ENCODE measurements around the gene RNF157.

DNA sequence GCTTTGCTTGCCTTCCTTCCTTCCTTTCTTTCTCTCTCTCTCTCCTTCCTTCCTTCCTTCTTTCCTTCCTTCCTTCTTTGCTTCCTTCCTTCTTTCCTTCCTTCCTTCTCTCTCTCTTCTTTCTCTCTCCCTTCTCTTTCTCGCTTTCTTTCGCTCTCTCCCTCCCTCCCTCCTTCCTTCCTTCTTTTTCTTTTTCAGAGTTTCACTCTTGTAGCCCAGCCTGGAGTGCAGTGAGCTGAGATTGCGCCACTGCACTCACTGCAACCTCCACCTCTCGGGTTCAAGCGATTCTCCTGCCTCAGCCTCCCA, 117.1 kb downstream of the RNF157 start:
- TF ChIP-seq, protein P1, sequence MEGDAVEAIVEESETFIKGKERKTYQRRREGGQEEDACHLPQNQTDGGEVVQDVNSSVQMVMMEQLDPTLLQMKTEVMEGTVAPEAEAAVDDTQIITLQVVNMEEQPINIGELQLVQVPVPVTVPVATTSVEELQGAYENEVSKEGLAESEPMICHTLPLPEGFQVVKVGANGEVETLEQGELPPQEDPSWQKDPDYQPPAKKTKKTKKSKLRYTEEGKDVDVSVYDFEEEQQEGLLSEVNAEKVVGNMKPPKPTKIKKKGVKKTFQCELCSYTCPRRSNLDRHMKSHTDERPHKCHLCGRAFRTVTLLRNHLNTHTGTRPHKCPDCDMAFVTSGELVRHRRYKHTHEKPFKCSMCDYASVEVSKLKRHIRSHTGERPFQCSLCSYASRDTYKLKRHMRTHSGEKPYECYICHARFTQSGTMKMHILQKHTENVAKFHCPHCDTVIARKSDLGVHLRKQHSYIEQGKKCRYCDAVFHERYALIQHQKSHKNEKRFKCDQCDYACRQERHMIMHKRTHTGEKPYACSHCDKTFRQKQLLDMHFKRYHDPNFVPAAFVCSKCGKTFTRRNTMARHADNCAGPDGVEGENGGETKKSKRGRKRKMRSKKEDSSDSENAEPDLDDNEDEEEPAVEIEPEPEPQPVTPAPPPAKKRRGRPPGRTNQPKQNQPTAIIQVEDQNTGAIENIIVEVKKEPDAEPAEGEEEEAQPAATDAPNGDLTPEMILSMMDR (IDR thresholded peaks at IDR 0.05): no peak
- no peak for TF ChIP-seq POLR2A (IDR thresholded peaks at IDR 0.05)

Measured in heart left ventricle (tissue), 13 donors.